ENCODE results near the gene PRMT7. TPM values are rescaled to one million over a fixed set of nuclear protein-coding genes. Genes with fewer than 3 reads are reported as not detected.

Gene PRMT7
- total RNA-seq, result 10 to 100 TPM; 71.2 to 75.9 TPM

DNA sequence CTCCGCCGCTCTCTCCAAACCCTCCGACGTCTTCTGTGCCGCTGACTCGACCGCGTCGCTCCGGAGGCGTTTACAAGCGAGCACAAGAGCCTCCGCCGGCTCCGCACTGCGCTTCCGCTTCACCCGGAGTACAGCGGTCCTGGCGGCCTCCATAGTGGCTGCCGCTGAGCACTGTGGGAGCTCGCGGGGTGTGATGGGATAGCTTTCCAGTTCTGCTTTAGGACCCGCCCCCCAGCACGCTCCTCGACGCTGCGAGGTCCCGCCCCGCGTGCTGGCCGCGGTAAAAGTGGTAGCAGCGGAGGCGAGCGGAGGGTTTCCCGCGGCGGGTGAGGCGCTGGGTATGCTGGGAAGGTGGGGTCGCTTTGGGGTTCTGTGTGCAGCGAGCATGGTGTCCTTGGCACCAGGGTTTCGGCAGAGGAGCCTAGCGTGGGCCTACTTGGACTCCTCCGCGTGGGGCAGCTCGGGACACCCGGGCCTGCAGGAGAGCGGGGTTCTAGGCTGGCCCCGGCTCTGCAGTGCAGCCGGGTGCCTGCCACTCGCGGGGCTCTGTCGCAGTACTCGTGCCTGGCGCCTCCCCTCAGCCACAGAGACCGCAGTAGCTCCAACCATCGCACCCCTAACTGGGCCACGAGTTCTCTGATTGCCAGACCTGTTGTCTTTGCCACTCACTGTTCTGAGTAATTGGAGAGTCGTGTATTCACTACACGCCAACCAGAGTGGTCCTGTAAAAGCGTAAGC lies at the start of gene PRMT7, which contains the start of gene SLC7A6OS:
TSS of gene PRMT7 (plus strand) at position 246 of the 738 bp plus-strand sequence. CDS start 4,961 bp downstream, outside the sequence.
TSS of gene SLC7A6OS (minus strand) at position 173 of the 738 bp plus-strand sequence. CDS start at position 153, 20 bp downstream.
- Mint-ChIP-seq H3K4me1 (ENCODE audit: low read depth) (peaks cover 45% of the 10 kb centered on the region), H3K36me3 (ENCODE audit: insufficient read depth in 2 of 2) (peaks cover 6 to 13% of the 10 kb centered on the region in 2 donors), H3K4me3 (peak within 1 kb of the TSS; percentile 86 to 91), H3K27ac (peak within 1 kb of the TSS; percentile 85), H3K27me3 (ENCODE audit: low read depth) (no peaks in the 10 kb centered on the region), H3K9me3 (no peaks in the 10 kb centered on the region)
- peak; percentile 98 for ATAC-seq (replicated peaks in 1 of 2)
- peak; percentile 92 to 96 for DNase-seq

DNA sequence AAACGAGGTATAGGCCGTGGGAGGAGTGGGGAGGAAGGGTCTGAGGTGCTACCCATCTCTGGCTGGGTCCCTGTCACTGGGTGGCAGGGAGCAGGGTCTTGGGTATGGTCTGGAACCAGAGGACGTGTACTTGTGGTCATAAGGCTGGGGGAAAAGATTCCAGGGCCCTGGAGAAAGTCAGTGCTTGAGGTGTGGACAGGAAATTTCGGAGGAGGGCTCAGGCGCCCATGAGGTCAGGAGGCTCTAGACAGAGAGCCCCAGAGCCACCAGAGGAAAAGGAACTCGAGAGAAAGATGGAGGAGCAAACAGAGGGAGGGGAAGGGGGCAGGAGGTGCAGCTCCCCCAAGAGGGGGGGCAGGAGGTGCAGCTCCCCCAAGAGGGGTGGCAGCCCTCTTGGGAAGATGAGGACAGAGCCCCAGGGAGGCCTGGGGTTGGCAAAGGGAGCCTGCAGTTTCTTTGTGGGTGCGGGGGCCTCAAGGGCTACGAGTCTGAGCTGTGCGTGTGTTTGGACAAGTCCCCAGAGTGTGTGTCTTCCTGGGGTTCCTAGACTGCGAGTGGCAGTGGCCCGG lies 47.2 kb upstream of the PRMT7 start:
- Mint-ChIP-seq H3K4me1 (ENCODE audit: low read depth) (peaks cover 56% of the 10 kb centered on the region), H3K27ac (peak overlapping the region; percentile 97), H3K4me3 (peak overlapping the region; percentile 90 to 93), H3K27me3 (ENCODE audit: low read depth) (no peaks in the 10 kb centered on the region), H3K36me3 (ENCODE audit: insufficient read depth in 2 of 2) (peaks cover 2 to 8% of the 10 kb centered on the region in 2 donors), H3K9me3 (no peaks in the 10 kb centered on the region)
- DNase-seq (no peak), ATAC-seq (replicated peaks in 1 of 2) (no peak)

DNA sequence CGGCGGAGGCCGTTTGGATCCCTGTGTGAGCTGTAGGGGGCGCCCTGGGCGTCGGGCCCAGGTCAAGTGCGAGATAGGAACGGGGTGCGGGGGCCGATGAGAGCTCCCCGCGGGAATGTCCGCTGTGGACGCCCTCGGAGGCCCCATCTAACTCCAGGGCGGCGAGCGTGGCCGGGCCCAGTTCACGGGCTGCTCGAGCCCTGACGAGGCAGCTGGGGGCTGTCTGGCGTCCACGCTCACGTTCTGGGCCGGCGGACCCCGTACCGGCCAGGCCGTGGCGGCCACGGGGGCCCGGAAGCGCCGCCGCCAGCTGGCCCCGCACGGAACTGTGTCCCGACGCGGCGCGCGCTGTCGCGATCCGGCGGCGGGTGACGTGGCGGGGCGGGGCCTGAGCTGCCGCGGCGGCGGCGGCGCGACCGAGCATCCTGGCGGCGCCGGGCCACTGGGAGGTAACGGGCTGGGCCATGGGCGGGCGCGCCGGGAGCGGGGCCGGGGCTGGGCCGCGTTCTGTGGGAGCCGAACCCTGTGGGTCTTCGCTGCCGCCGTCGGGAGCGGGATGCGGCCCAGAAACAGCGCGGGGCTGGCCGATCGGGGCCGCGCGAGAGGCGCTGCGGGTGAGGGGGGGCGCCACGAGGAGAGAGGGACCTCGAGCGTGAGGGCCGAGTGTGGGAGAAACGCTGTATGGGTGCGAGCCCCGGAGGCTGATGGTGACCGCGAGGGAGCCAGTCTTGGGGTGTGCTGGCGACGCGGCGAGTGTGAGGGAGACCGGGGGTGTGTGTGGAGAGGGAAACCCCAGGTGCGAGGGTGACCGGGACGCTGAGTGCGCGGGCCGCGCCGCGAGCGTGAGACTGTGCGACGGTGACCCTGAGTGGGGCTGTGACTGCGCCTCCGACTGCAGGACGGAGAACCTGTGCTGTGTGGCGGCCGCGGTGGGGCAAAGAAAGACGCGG lies 46.4 kb upstream of the PRMT7 start, which contains the start of gene SLC7A6:
TSS of gene SLC7A6 (plus strand) at position 399 of the 950 bp plus-strand sequence. CDS start 10,201 bp downstream, outside the sequence.
- ATAC-seq (replicated peaks in 1 of 2), result peak; percentile 82
- Mint-ChIP-seq H3K4me1 (ENCODE audit: low read depth) (peaks cover 64% of the 10 kb centered on the region), H3K9me3 (no peaks in the 10 kb centered on the region), H3K27ac (peak within 1 kb of the TSS; percentile 97), H3K27me3 (ENCODE audit: low read depth) (no peaks in the 10 kb centered on the region), H3K36me3 (ENCODE audit: insufficient read depth in 2 of 2) (peaks cover 5 to 13% of the 10 kb centered on the region in 2 donors), H3K4me3 (peak within 1 kb of the TSS; percentile 90 to 93)
- peak; percentile 89 to 94 for DNase-seq

GRCh38 chr16:68265078-68265920 lies 45.5 kb upstream of the PRMT7 start:
- DNase-seq (peak; percentile 51), ATAC-seq (replicated peaks in 1 of 2) (peak; percentile 14 to 18)
- Mint-ChIP-seq H3K36me3 (ENCODE audit: insufficient read depth in 2 of 2) (peaks cover 5 to 14% of the 10 kb centered on the region in 2 donors), H3K27me3 (ENCODE audit: low read depth) (no peaks in the 10 kb centered on the region), H3K4me1 (ENCODE audit: low read depth) (peaks cover 73% of the 10 kb centered on the region), H3K27ac (peak overlapping the region; percentile 90), H3K9me3 (no peaks in the 10 kb centered on the region), H3K4me3 (peak overlapping the region; percentile 90 to 93)

- H3K27me3 Mint-ChIP-seq (ENCODE audit: low read depth), result no peaks in the 10 kb centered on the region
- H3K36me3 Mint-ChIP-seq (ENCODE audit: insufficient read depth in 2 of 2), result peaks cover 5 to 21% of the 10 kb centered on the region in 2 donors
- peak overlapping the region; percentile 68 to 77 for H3K4me3 Mint-ChIP-seq
- DNase-seq, result no peak
- no peak for ATAC-seq (replicated peaks in 1 of 2)
- peaks cover 84% of the 10 kb centered on the region for H3K4me1 Mint-ChIP-seq (ENCODE audit: low read depth)
- H3K27ac Mint-ChIP-seq, result peak overlapping the region; percentile 94
- H3K9me3 Mint-ChIP-seq, result no peaks in the 10 kb centered on the region
Observed at GRCh38 chr16:68267612-68268405, 43.0 kb upstream of the PRMT7 start.

DNA sequence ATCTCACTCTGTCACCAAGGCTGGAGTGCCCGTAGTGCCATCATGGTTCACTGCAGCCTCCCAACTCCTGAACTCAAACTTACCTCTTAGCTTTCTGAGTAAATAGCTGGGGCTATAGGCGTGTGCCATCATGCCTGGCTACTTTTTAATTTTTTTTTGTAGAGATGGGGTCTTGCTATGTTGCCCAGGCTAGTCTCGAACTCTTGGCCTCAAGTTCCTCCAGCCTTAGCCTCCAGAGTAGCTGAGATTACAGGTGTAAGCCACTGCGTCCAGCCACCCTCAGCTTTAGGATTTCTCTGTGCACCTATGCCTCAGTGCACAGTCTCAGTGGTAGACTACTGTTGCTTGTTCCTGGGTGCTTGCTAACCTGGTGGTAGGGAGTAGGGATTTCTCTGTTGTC lies 41.0 kb upstream of the PRMT7 start:
- no peak for DNase-seq
- H3K36me3 Mint-ChIP-seq (ENCODE audit: insufficient read depth in 2 of 2), result peaks cover 15 to 33% of the 10 kb centered on the region in 2 donors
- H3K4me3 Mint-ChIP-seq, result peak overlapping the region; percentile 59 to 75
- peaks cover 92% of the 10 kb centered on the region for H3K4me1 Mint-ChIP-seq (ENCODE audit: low read depth)
- H3K27ac Mint-ChIP-seq, result peak overlapping the region; percentile 86
- peak in 1 of 2 donors; percentile 22 for ATAC-seq (replicated peaks in 1 of 2)
- no peaks in the 10 kb centered on the region for H3K27me3 Mint-ChIP-seq (ENCODE audit: low read depth)
- H3K9me3 Mint-ChIP-seq, result no peaks in the 10 kb centered on the region

- H3K36me3 Mint-ChIP-seq (ENCODE audit: insufficient read depth in 2 of 2), result peaks cover 15 to 32% of the 10 kb centered on the region in 2 donors
- H3K9me3 Mint-ChIP-seq, result no peaks in the 10 kb centered on the region
- ATAC-seq (replicated peaks in 1 of 2) (peak; percentile 66 to 75), DNase-seq (peak in 1 of 2 donors; percentile 35)
- peak overlapping the region; percentile 59 to 75 for H3K4me3 Mint-ChIP-seq
- H3K4me1 Mint-ChIP-seq (ENCODE audit: low read depth), result peaks cover 95% of the 10 kb centered on the region
- peak overlapping the region; percentile 86 for H3K27ac Mint-ChIP-seq
- H3K27me3 Mint-ChIP-seq (ENCODE audit: low read depth), result no peaks in the 10 kb centered on the region
Observed at GRCh38 chr16:68270353-68270752, 40.5 kb upstream of the PRMT7 start.

GRCh38 chr16:68272507-68273209 lies 38.2 kb upstream of the PRMT7 start:
- H3K4me1 Mint-ChIP-seq (ENCODE audit: low read depth), result peaks cover 92% of the 10 kb centered on the region
- H3K36me3 Mint-ChIP-seq (ENCODE audit: insufficient read depth in 2 of 2), result peaks cover 15 to 31% of the 10 kb centered on the region in 2 donors
- DNase-seq, result peak in 1 of 2 donors; percentile 24
- H3K9me3 Mint-ChIP-seq, result no peaks in the 10 kb centered on the region
- H3K27me3 Mint-ChIP-seq (ENCODE audit: low read depth), result no peaks in the 10 kb centered on the region
- H3K4me3 Mint-ChIP-seq, result peak overlapping the region; percentile 78 to 84
- ATAC-seq (replicated peaks in 1 of 2), result no peak
- H3K27ac Mint-ChIP-seq, result peak overlapping the region; percentile 95

DNA sequence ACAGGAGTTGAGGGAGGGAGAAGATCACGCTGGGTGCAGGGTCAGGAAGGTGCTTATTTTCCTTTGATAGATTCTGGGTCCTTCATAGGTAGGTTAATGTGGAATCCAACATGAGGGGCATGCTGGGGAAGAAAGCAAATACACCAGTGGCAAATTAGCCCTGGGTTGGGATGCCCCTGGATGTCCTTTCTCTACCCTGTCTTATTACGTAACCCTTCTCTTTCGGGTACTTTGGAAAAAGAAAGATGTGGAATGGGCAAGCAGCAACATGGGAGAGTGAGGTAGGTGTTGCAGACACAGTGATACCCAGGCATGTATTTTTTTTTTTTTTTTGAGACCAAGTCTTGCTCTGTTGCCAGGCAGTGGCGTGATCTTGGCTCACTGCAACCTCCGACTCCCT lies 37.4 kb upstream of the PRMT7 start:
- ATAC-seq (replicated peaks in 1 of 2), result no peak
- peak overlapping the region; percentile 95 for H3K27ac Mint-ChIP-seq
- H3K36me3 Mint-ChIP-seq (ENCODE audit: insufficient read depth in 2 of 2), result peaks cover 15 to 33% of the 10 kb centered on the region in 2 donors

GRCh38 chr16:68273896-68274295 lies 36.9 kb upstream of the PRMT7 start:
- H3K4me3 Mint-ChIP-seq, result peak overlapping the region; percentile 78 to 84
- H3K9me3 Mint-ChIP-seq, result no peaks in the 10 kb centered on the region
- peak overlapping the region; percentile 88 for H3K27ac Mint-ChIP-seq
- H3K36me3 Mint-ChIP-seq (ENCODE audit: insufficient read depth in 2 of 2), result peaks cover 15 to 33% of the 10 kb centered on the region in 2 donors
- H3K27me3 Mint-ChIP-seq (ENCODE audit: low read depth), result no peaks in the 10 kb centered on the region
- no peak for DNase-seq
- ATAC-seq (replicated peaks in 1 of 2), result no peak
- H3K4me1 Mint-ChIP-seq (ENCODE audit: low read depth), result peaks cover 81% of the 10 kb centered on the region

More for the DNA sequence above, 37.4 kb upstream of the PRMT7 start:
- Mint-ChIP-seq H3K27me3 (ENCODE audit: low read depth) (no peaks in the 10 kb centered on the region), H3K4me1 (ENCODE audit: low read depth) (peaks cover 84% of the 10 kb centered on the region), H3K9me3 (no peaks in the 10 kb centered on the region), H3K4me3 (peak overlapping the region; percentile 78 to 84)
- no peak for DNase-seq

GRCh38 chr16:68274441-68274840 lies 36.4 kb upstream of the PRMT7 start:
- H3K9me3 Mint-ChIP-seq, result no peaks in the 10 kb centered on the region
- no peak for ATAC-seq (replicated peaks in 1 of 2)
- no peaks in the 10 kb centered on the region for H3K27me3 Mint-ChIP-seq (ENCODE audit: low read depth)
- H3K27ac Mint-ChIP-seq, result peak overlapping the region; percentile 88
- H3K4me3 Mint-ChIP-seq, result peak overlapping the region; percentile 78 to 84
- peaks cover 12 to 30% of the 10 kb centered on the region in 2 donors for H3K36me3 Mint-ChIP-seq (ENCODE audit: insufficient read depth in 2 of 2)
- no peak for DNase-seq
- H3K4me1 Mint-ChIP-seq (ENCODE audit: low read depth), result peaks cover 80% of the 10 kb centered on the region
